Peyer's patch (tissue), 4 donors: Measurements from ENCODE around the gene NOD1.

ENCODE experiments used
- CTCF ChIP-seq, 6 experiments: fragments of 450-650 bp in 4 of 6; fragments of 200-600 bp in 2 of 6; sonication (generic) in 1 of 6; IDR thresholded peaks; one replicate each; pipeline ENCODE4 v1.5.1; 2017 to 2019; ENCODE audit warnings: antibody characterized with exemption in 6 of 6, mild to moderate bottlenecking in 3 of 6, moderate library complexity in 1 of 6
- POLR2A ChIP-seq, 2 donors: fragments of 450-650 bp; IDR thresholded peaks; one replicate each; pipeline ENCODE4 v1.5.1; 2017; ENCODE audit warnings: antibody characterized with exemption in 2 of 2, mild to moderate bottlenecking in 2 of 2, moderate library complexity in 2 of 2

GRCh38 chr7:30437823-30438574 is 40.6 kb downstream of the NOD1 start:
- TF ChIP-seq POLR2A (IDR thresholded peaks at IDR 0.05) (no peak), CTCF (IDR thresholded peaks at IDR 0.05) (no peak)
